Measurements from ENCODE around the gene PLAAT3. TPM values are rescaled to one million over a fixed set of nuclear protein-coding genes. Genes with fewer than 3 reads are reported as not detected.
"Not testable (repeated sequence)": the region's sequence is repeated elsewhere in the genome, so short reads cannot be mapped to it uniquely, and the experiment has no call there.

PLAAT3 gene
- polyA plus RNA-seq, 1 experiment = 8.1 TPM

DNA sequence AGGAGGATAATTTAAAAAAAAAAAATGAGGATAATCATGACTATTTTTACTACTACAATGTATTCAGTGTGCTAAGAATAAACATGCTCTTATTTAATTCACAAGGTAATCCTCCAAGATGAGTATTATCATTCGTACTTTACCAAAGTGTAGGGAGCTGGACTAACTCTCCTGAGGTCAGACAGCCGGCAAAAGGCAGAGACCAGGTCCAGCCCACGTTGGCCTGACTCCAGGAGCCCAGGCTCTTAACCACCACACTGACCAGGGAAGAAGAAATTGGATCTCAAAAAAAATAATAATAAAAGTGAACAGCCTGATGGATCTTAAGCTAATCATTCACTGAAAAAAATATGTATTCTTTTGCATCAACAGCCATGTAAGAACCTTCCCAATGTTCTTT lies 25.2 kb downstream of the PLAAT3 start:
- ChIA-PET CTCF (no interaction called here), POLR2A (no interaction called here)
- DNase-seq (ENCODE audit: low read depth, low spot score) = no peak
- TF ChIP-seq, protein P1, sequence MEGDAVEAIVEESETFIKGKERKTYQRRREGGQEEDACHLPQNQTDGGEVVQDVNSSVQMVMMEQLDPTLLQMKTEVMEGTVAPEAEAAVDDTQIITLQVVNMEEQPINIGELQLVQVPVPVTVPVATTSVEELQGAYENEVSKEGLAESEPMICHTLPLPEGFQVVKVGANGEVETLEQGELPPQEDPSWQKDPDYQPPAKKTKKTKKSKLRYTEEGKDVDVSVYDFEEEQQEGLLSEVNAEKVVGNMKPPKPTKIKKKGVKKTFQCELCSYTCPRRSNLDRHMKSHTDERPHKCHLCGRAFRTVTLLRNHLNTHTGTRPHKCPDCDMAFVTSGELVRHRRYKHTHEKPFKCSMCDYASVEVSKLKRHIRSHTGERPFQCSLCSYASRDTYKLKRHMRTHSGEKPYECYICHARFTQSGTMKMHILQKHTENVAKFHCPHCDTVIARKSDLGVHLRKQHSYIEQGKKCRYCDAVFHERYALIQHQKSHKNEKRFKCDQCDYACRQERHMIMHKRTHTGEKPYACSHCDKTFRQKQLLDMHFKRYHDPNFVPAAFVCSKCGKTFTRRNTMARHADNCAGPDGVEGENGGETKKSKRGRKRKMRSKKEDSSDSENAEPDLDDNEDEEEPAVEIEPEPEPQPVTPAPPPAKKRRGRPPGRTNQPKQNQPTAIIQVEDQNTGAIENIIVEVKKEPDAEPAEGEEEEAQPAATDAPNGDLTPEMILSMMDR (IDR thresholded peaks at IDR 0.05; ENCODE audit: low read depth, low read length) = no peak
- no peaks in the 10 kb centered on the region for H3K27me3 ChIP-seq (ENCODE audit: control insufficient read depth, insufficient read depth, low read length)
- H3K9me3 ChIP-seq (ENCODE audit: control insufficient read depth, insufficient read depth, low read length) = no peaks in the 10 kb centered on the region
- H3K4me3 ChIP-seq (ENCODE audit: low read depth, low read length) = no peak overlapping the region
- H3K27ac ChIP-seq (ENCODE audit: low read depth, low read length) = no peak overlapping the region

- CTCF ChIA-PET = interaction anchor here (0.7 kb wide), 1 partner anchor 37 kb away, joined by 4 read pairs; no protein-coding TSS in a partner anchor
- POLR2A ChIA-PET = no interaction called here
- Histone ChIP-seq H3K4me3 (ENCODE audit: low read depth, low read length) (no peak overlapping the region), H3K9me3 (ENCODE audit: control insufficient read depth, insufficient read depth, low read length) (no peaks in the 10 kb centered on the region), H3K27ac (ENCODE audit: low read depth, low read length) (no peak overlapping the region), H3K27me3 (ENCODE audit: control insufficient read depth, insufficient read depth, low read length) (no peaks in the 10 kb centered on the region)
- TF ChIP-seq, protein P1 (IDR thresholded peaks at IDR 0.05; ENCODE audit: low read depth, low read length) = no peak
- no peak for DNase-seq (ENCODE audit: low read depth, low spot score)
Measured at GRCh38 chr11:63586451-63587166, 27.6 kb downstream of the PLAAT3 start.

- DNase-seq (ENCODE audit: low read depth, low spot score) = no peak
- POLR2A ChIA-PET = interaction anchor here (0.5 kb wide), 1 partner anchor 11 kb away, joined by 3 read pairs; no protein-coding TSS in a partner anchor
- TF ChIP-seq, protein P1 (IDR thresholded peaks at IDR 0.05; ENCODE audit: low read depth, low read length) = no peak
- H3K9me3 ChIP-seq (ENCODE audit: control insufficient read depth, insufficient read depth, low read length) = no peaks in the 10 kb centered on the region
- no peaks in the 10 kb centered on the region for H3K27me3 ChIP-seq (ENCODE audit: control insufficient read depth, insufficient read depth, low read length)
- H3K4me3 ChIP-seq (ENCODE audit: low read depth, low read length) = no peak overlapping the region
- CTCF ChIA-PET = interaction anchor here (1.0 kb wide), 1 partner anchor 52 kb away, joined by 3 read pairs; no protein-coding TSS in a partner anchor
- H3K27ac ChIP-seq (ENCODE audit: low read depth, low read length) = no peak overlapping the region
Measured at GRCh38 chr11:63583357-63583677, 30.9 kb downstream of the PLAAT3 start.

DNA sequence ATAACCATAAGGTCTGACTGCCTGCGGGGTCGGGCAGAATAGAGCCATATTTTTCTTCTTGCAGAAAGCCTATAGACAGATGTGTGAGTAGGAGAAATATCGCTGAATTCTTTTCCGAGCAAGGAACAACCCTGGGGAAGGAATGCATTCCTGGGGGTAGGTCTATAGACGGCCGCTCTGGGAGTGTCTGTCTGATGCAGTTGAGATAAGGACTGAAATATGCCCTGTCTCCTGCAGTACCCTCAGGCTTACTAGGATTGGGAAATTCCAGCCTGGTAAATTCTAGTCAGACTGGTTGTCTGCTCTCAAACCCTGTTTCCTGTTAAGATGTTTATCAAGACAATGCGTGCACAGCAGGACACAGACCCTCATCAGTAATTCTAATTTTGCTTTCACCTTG lies 33.0 kb downstream of the PLAAT3 start:
- H3K27me3 ChIP-seq (ENCODE audit: control insufficient read depth, insufficient read depth, low read length); DNase-seq (ENCODE audit: low read depth, low spot score); POLR2A ChIA-PET; H3K9me3 ChIP-seq (ENCODE audit: control insufficient read depth, insufficient read depth, low read length); CTCF ChIA-PET; H3K27ac ChIP-seq (ENCODE audit: low read depth, low read length); H3K4me3 ChIP-seq (ENCODE audit: low read depth, low read length): not testable (repeated sequence)

GRCh38 chr11:63578882-63579281 lies 35.4 kb downstream of the PLAAT3 start:
- DNase-seq (ENCODE audit: low read depth, low spot score); POLR2A ChIA-PET; CTCF ChIA-PET; H3K4me3 ChIP-seq (ENCODE audit: low read depth, low read length); H3K27ac ChIP-seq (ENCODE audit: low read depth, low read length); H3K9me3 ChIP-seq (ENCODE audit: control insufficient read depth, insufficient read depth, low read length); H3K27me3 ChIP-seq (ENCODE audit: control insufficient read depth, insufficient read depth, low read length): not testable (repeated sequence)

DNA sequence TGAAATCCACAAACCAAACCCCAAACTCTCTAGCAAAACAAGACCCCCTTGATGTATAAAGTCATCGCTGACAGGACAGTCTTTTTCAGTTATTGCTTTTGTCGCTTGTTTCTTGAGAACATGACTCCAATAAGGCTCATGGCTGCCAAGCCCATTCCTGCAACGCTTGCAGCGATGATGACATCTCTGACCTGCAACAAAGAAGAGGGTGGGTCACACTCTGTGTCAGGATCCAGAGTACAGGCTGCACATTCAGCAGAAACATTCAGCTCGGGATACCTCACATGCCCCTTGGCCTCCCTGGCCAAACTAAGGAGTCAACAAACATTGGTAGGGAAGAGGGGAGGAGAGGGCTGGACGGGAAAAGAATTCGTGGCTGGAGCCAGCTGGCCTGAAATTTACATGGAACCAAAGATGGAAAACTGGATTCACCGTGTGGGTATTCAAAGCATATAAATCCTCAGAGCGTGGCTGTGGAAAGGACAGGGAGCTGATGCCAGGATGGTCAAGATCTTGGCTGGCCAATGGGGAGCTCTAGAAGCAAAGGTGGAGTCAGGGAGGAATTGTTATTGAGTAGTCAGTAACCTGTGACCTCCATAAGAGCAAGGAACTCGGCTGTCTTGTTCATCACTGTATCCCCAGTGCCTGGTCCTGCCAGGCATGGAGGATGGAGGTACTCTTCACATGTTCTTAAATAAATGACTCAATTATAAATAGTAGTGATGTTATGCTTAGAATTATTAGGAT lies 39.2 kb downstream of the PLAAT3 start:
- H3K27ac ChIP-seq (ENCODE audit: low read depth, low read length) = peak overlapping the region; percentile 66
- CTCF ChIA-PET = interaction anchor here (0.5 to 1.9 kb wide), 4 partner anchors 9 to 57 kb away, joined by 3 to 5 read pairs (median 4); no protein-coding TSS in a partner anchor
- POLR2A ChIA-PET = interaction anchor here (0.7 kb wide), 1 partner anchor 53 kb away, joined by 4 read pairs; no protein-coding TSS in a partner anchor
- H3K27me3 ChIP-seq (ENCODE audit: control insufficient read depth, insufficient read depth, low read length) = no peaks in the 10 kb centered on the region
- H3K9me3 ChIP-seq (ENCODE audit: control insufficient read depth, insufficient read depth, low read length) = no peaks in the 10 kb centered on the region
- TF ChIP-seq, protein P1 (IDR thresholded peaks at IDR 0.05; ENCODE audit: low read depth, low read length) = no peak
- peak overlapping the region; percentile 42 for H3K4me3 ChIP-seq (ENCODE audit: low read depth, low read length)
- DNase-seq (ENCODE audit: low read depth, low spot score) = no peak

Data from AG04450 (cell line).